Lower leg skin (tissue), 4 donors: Measurements from ENCODE around the gene C22orf39. TPM values are rescaled to one million over a fixed set of nuclear protein-coding genes. Genes with fewer than 3 reads are reported as not detected.

ENCODE experiments used
- DNase-seq, 2 donors: peaks; one replicate each; pipeline ENCODE4 v3.0.0-alpha.2; 2019; ENCODE audit warnings: low spot score in 2 of 2
- H3K4me3 ChIP-seq: fragments of 200-600 bp; sonication (generic); 2 replicates; pipeline ENCODE4 v1.5.1; 2017; ENCODE audit warnings: mild to moderate bottlenecking, low read depth; ENCODE audit not compliant: poor library complexity, severe bottlenecking
- POLR2A ChIP-seq, 2 donors: fragments of 450-650 bp; IDR thresholded peaks; one replicate each; pipeline ENCODE4 v1.6.1; 2016 to 2017; ENCODE audit warnings: antibody characterized with exemption in 2 of 2, mild to moderate bottlenecking in 1 of 2, moderate library complexity in 1 of 2
- WGBS, 2 donors: methylation state at CpG; one replicate each; pipeline ENCODE4 v1.1.5; 2018; 5-methylcytosine and 5-hydroxymethylcytosine counted together
- intact Hi-C: fragments of 100-400 bp; cut with DNase I; formaldehyde crosslinking; loops from one replicate; pipeline ENCODE4 v1.15.0; 2023; ENCODE audit warnings: low total_unique reads
- total RNA-seq, 4 donors: library from RNA; depleted of rRNA; stranded (reverse); fragments of >200 nt; gene quantifications; one replicate each; pipeline ENCODE4 v1.1.0, GENCODE V29; 2016
- TF ChIP-seq, protein P1 (sequence below), 3 donors: fragments of 450-650 bp; IDR thresholded peaks; one replicate each; pipeline ENCODE4 v1.5.1; 2016; ENCODE audit warnings: antibody characterized with exemption in 3 of 3, mild to moderate bottlenecking in 3 of 3, moderate library complexity in 2 of 3

The C22orf39 gene
- total RNA-seq, 4 donors from 2014 or later: 31.0 to 50.4 (median 42.1) TPM

DNA sequence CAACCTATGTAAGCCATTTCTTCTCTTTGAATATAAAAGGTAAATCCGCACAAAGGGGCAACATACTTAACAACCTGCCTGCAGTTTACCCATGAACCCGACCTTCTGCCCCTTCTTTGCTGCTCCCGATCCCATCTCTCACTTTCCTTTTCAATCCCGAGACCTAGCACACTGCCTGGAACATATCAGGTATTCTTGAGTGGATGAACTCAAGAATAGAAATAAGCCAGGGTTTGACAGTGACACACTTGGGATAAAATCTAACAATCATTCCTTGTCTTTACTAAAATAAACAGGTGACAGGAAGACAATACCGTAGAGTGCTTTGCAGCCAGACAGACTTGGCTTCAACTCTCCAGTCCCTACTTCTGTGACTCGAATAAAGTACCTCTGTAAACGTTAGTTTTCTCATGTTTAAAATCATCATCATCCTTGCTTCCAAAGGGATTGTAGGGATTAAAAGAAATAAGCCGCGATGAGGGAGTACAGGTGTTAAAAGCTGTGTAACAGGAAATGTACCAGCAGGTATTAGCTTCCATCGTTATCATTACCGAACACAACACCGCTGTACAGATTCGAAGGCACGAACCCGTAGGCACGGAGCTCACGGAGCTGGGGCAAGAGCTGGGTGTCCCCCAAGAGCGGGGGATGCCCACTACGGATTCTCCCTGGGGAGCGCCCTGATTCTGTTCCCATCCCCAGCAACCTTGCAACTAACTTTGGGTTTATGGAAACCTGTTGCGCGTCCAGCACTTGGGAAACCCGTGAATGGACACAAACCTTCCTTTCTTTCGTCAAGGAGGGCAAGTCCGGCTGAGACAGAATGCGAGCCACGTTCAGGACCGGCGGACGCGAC lies 30.8 kb upstream of the C22orf39 start:
- H3K4me3 ChIP-seq: peak overlapping the region; percentile 91
- DNase-seq: no peak
- WGBS, 2 donors: 0 to 1% methylated on average over 24 to 29 of the region's 31 CpGs
- intact Hi-C loops: no loop called here
- TF ChIP-seq, protein P1, sequence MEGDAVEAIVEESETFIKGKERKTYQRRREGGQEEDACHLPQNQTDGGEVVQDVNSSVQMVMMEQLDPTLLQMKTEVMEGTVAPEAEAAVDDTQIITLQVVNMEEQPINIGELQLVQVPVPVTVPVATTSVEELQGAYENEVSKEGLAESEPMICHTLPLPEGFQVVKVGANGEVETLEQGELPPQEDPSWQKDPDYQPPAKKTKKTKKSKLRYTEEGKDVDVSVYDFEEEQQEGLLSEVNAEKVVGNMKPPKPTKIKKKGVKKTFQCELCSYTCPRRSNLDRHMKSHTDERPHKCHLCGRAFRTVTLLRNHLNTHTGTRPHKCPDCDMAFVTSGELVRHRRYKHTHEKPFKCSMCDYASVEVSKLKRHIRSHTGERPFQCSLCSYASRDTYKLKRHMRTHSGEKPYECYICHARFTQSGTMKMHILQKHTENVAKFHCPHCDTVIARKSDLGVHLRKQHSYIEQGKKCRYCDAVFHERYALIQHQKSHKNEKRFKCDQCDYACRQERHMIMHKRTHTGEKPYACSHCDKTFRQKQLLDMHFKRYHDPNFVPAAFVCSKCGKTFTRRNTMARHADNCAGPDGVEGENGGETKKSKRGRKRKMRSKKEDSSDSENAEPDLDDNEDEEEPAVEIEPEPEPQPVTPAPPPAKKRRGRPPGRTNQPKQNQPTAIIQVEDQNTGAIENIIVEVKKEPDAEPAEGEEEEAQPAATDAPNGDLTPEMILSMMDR (IDR thresholded peaks at IDR 0.05): no peak
- no peak for TF ChIP-seq POLR2A (IDR thresholded peaks at IDR 0.05)

DNA sequence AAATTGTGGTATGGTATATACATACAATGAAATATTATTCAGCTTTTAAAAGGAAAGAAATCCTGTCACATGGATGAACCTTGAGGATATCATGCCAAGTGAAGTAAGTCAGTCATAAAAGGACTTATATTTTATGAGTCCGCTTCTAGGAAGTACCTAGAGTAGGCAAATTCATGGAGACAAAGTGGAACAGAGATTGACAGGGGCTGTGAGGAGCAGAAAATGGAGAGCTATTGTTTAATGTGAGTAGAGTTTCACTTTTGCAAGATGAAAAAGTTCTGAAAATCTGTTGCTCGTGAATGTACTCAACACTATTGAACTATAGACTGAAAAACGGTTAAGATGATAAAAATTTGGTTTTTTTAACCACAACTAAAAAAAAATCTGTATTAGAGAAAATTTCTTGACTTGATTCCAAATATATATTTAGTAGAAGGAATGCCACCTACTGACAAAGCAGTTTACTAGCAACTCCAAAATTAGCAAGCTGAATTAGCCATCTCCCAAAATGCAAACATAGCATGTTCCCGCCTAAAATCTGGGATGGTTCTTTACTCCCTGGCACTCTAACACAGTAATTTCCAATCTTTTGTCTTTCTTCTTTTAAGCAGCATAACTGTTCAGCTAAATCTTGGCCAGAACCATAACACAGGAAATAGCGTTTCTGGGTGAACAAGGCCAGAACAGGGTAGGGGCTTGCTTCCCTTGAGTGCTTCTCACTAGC lies 30.0 kb upstream of the C22orf39 start:
- DNase-seq: no peak

DNA sequence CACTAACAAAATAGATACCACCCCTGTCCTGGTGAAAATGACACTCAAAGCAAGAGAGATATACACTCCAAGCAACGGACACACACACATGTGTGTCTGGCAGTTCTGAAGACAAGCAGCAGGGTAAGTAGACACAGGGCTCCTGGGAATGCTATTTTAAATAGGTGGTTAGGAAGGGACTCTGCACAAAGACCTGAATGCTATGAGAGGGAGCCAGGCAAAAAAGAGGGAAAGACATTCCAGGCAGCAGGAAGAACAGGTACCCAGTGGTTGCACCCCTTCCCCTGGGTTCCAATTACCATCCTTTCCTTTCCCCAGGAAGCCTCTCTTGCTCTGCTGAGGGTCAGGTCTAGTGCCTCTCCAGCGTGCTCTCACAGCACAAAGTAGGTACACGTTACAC lies 28.5 kb upstream of the C22orf39 start:
- TF ChIP-seq, protein P1 (IDR thresholded peaks at IDR 0.05): no peak
- no peak for TF ChIP-seq POLR2A (IDR thresholded peaks at IDR 0.05)
- 52 to 58% methylated on average over 3 of the region's 3 CpGs for WGBS, 2 donors
- H3K4me3 ChIP-seq: no peak overlapping the region
- intact Hi-C loops: no loop called here
- DNase-seq: no peak

More for the DNA sequence above, 30.0 kb upstream of the C22orf39 start:
- H3K4me3 ChIP-seq: no peak overlapping the region
- TF ChIP-seq POLR2A (IDR thresholded peaks at IDR 0.05): no peak
- TF ChIP-seq, protein P1 (IDR thresholded peaks at IDR 0.05): no peak
- WGBS, 2 donors: 13 to 18% methylated on average over 5 of the region's 5 CpGs
- intact Hi-C loops: no loop called here

DNA sequence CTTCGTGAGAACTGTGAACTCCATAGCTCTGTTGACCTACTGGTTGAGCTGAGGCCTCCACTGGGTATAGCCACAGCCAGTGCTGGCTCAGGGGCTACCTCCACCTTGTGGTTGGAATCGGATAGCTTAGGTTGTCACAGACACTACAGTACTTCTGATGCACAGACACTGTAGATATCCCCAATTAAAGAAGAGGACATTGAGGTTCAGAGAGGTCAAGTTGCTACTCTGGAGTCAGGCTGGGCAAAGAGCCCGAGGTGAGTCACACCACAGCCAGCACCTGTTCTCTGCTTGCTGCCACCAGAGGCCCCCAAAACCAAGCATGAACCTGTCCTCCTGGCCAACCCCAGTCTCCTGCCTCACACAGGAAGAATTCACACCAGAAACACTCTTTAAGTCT lies 26.1 kb upstream of the C22orf39 start:
- intact Hi-C loops: no loop called here
- no peak overlapping the region for H3K4me3 ChIP-seq
- 54 to 69% methylated on average over 3 of the region's 3 CpGs for WGBS, 2 donors
- no peak for DNase-seq
- TF ChIP-seq, protein P1 (IDR thresholded peaks at IDR 0.05): no peak
- no peak for TF ChIP-seq POLR2A (IDR thresholded peaks at IDR 0.05)

DNA sequence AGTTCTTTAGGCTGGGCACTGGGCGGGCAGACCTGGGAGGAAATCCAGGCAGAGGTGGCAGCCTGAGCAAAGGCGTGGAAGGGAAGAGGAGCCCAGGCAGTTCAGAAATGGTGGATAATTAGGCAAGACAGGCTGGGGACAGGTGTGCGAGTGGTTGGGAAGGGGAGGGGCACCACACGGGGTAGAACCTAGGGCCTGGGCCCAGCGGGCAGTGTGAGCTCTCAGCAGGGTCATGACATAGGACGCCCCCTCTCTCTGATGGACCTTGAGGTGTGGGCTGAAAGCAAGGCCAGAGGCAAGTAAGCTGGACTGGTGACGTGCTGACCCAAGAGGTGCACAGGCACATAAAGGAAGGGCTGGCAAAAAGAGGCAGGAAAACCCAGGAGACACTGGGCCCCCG lies 24.7 kb upstream of the C22orf39 start:
- DNase-seq: no peak
- TF ChIP-seq POLR2A (IDR thresholded peaks at IDR 0.05): no peak
- TF ChIP-seq, protein P1 (IDR thresholded peaks at IDR 0.05): no peak
- intact Hi-C loops: no loop called here
- 92 to 93% methylated on average over 8 of the region's 8 CpGs for WGBS, 2 donors
- H3K4me3 ChIP-seq: no peak overlapping the region
